Retinal pigment epithelial cell (primary cell): ENCODE data around the gene PRKD3.

Source experiments
- DNase-seq: peaks from one replicate; pipeline ENCODE4 v3.0.0-alpha.2; 2010; ENCODE audit warnings: low read depth
- H3K4me3 ChIP-seq: 2 replicates; pipeline ENCODE4 v1.5.1; 2011; ENCODE audit warnings: mild to moderate bottlenecking, low read length, control low read depth, moderate library complexity
- CTCF ChIP-seq: conservative IDR thresholded peaks from 2 replicates; pipeline ENCODE4 v1.5.1; 2011; ENCODE audit warnings: low read depth, low read length, control low read depth, inconsistent platforms

PRKD3 gene

GRCh38 chr2:37284381-37284780 is 40.3 kb downstream of the PRKD3 start:
- H3K4me3 ChIP-seq, result no peak overlapping the region
- TF ChIP-seq CTCF, result no peak
- DNase-seq, result no peak

DNA sequence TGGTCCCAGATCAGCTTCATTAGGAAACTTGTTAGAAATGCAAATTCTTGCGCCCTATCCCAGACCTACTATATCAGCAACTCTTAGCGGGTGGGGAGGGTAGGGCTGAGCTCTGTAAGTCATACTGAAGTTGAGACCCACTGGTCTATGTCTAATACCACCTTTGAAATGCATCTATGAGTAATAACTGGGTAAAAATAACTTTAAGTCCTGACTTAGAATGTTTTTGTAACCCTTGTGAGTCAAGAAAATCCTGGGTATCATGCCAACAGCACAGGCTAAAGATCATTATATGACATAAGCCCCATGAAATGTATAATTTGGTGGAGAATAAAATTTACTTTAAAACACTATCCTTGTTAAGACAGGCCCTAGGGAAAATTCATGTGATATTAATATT is 41.4 kb downstream of the PRKD3 start:
- H3K4me3 ChIP-seq, result no peak overlapping the region
- no peak for TF ChIP-seq CTCF
- DNase-seq, result peak; percentile 85

- peak; percentile 9 for DNase-seq
- no peak for TF ChIP-seq CTCF
- H3K4me3 ChIP-seq, result no peak overlapping the region
Observed at GRCh38 chr2:37282746-37283145, 41.9 kb downstream of the PRKD3 start.

- DNase-seq, result no peak
- no peak overlapping the region for H3K4me3 ChIP-seq
Observed at GRCh38 chr2:37281916-37282315, 42.7 kb downstream of the PRKD3 start.

DNA sequence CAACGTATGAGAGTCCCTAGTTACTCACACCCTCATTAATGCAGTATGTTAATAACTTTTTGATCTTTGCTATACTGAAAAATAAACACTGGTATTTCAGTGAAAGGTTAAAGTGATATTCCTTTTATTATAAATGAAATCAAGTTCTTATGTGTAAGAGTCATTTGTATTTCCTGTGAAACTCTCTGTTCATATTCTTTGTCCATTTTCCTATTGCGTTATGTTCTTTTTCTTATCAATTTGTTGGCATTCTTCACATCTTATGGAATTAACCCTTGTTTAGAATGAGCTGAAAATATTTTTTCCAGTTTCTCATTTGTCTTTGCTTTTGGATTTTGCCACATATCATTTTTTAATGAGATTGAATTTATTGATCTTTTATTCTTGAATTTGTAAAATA is 48.3 kb downstream of the PRKD3 start:
- no peak for DNase-seq
- H3K4me3 ChIP-seq, result no peak overlapping the region
- no peak for TF ChIP-seq CTCF

More at GRCh38 chr2:37281916-37282315, 42.7 kb downstream of the PRKD3 start:
- peak; percentile 9 for TF ChIP-seq CTCF
